ENCODE results near the gene NSUN4.
A peak's percentile ranks its signal among the peaks of the same experiment; 100 is the strongest.
"Not testable (repeated sequence)": the region's sequence is repeated elsewhere in the genome, so short reads cannot be mapped to it uniquely, and the experiment has no call there.

The NSUN4 gene

DNA sequence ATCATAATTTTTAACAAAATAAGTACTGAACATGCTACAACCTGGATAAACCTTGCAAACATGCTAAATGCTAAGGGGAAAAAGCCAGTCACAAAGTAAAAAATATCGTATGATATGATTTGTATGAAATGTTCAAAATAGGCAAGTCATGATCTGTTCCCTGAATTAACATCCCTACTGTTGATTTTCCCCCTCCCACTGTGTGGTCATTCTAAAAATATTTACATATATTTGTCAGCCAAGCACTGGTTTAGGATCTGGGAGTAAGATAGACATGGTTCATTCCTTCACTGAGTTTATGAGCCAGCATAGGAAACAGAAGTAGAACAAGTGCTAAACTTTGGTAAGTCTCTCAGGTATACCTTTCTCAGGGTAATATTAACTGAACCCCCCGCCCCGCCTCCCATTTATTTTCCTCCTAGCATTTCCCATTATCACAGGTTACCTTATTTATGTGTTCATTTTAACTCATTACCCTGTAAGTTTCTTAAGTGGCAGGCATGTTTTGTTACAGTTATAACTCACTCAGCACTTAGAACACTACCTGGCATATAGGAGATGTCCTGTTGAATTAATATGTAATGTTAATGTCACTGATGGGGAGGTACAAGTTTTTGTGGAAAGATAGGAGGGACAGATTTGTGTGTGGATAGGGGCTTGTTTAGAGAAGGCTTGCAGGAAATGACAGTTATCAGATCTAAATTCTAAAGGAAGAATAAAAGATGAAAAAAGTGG lies 24.8 kb upstream of the NSUN4 start:
- peak in 1 of 2 donors; percentile 62 for DNase-seq (ENCODE audit: low read depth in 2 of 2)
- no peak overlapping the region for H3K4me3 ChIP-seq (replicated peaks in 1 of 2; ENCODE audit: low read depth in 2 of 2, low read length in 2 of 2)
- TF ChIP-seq, protein P1, sequence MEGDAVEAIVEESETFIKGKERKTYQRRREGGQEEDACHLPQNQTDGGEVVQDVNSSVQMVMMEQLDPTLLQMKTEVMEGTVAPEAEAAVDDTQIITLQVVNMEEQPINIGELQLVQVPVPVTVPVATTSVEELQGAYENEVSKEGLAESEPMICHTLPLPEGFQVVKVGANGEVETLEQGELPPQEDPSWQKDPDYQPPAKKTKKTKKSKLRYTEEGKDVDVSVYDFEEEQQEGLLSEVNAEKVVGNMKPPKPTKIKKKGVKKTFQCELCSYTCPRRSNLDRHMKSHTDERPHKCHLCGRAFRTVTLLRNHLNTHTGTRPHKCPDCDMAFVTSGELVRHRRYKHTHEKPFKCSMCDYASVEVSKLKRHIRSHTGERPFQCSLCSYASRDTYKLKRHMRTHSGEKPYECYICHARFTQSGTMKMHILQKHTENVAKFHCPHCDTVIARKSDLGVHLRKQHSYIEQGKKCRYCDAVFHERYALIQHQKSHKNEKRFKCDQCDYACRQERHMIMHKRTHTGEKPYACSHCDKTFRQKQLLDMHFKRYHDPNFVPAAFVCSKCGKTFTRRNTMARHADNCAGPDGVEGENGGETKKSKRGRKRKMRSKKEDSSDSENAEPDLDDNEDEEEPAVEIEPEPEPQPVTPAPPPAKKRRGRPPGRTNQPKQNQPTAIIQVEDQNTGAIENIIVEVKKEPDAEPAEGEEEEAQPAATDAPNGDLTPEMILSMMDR (IDR thresholded peaks at IDR 0.05; ENCODE audit: low read depth, low read length): no peak

DNA sequence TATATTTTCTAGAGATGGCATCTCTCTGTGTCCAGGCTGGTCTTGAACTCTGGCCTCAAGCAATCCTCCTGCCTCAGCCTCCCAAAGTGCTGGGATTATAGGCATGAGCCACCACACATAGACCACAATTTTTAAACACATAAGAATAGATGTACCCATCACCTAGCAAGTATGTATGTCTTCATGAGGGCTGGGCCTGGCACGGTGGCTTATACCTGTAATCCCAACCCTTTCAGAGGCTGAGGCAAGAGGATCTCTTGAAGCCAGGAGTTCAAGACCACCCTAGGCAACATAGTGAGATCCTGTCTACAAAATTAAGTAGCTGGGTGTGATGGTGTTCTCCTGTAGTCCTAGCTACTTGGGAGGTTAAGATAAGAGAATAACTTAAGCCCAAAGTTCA lies 23.3 kb upstream of the NSUN4 start:
- DNase-seq (ENCODE audit: low read depth in 2 of 2): no peak
- TF ChIP-seq, protein P1 (IDR thresholded peaks at IDR 0.05; ENCODE audit: low read depth, low read length): no peak
- H3K4me3 ChIP-seq (replicated peaks in 1 of 2; ENCODE audit: low read depth in 2 of 2, low read length in 2 of 2): no peak overlapping the region

DNA sequence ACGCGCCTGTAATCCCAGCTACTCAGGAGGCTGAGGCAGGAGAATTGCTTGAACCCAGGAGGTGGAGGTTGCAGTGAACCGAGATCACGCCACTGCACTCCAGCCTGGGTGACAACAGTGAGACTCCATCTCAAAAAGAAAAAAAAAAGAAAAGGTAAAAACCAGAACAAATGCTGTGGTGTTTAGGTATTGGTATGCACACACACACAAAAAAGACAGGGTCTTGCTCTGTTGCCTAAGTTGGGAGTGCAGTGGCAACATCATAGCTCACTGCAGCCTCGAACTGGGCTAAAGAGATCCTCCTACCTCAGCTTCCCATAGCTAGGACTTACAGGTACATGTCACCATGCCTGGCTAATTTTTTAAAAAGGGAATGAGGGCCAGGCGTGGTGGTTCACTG lies 21.3 kb upstream of the NSUN4 start:
- DNase-seq (ENCODE audit: low read depth in 2 of 2); H3K4me3 ChIP-seq (replicated peaks in 1 of 2; ENCODE audit: low read depth in 2 of 2, low read length in 2 of 2): not testable (repeated sequence)

DNA sequence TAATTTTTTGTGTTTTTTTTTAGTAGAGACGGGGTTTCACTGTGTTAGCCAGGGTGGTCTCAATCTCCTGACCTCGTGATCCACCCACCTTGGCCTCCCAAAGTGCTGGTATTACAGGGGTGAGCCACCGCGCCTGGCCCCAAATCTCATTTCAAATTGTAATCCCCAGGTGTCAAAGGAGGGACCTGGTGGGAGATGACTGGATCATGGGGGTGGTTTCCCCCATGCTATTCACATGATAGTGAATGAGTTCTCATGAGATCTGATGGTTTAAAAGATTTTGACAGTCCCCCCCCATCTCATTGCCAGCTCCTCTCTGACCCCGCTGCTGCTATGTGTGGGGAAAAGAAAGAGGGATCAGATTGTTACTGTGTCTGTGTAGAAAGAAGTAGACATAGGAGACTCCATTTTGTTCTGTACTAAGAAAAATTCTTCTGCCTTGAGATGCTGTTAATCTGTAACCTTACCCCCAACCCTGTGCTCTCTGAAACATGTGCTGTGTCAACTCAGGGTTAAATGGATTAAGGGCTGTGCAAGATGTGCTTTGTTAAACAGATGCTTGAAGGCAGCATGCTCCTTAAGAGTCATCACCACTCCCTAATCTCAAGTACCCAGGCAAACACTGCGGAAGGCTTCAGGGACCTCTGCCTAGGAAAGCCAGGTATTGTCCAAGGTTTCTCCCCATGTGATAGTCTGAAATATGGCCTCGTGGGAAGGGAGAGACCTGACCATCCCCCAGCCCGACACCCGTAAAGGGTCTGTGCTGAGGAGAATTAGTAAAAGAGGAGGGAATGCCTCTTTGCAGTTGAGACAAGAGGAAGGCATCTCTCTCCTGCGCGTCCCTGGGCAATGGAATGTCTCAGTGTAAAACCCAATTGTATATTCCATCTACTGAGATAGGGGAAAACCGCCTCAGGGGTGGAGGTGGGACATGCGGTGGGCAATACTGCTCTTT lies 20.4 kb upstream of the NSUN4 start:
- H3K4me3 ChIP-seq (replicated peaks in 1 of 2; ENCODE audit: low read depth in 2 of 2, low read length in 2 of 2); DNase-seq (ENCODE audit: low read depth in 2 of 2): not testable (repeated sequence)

DNA sequence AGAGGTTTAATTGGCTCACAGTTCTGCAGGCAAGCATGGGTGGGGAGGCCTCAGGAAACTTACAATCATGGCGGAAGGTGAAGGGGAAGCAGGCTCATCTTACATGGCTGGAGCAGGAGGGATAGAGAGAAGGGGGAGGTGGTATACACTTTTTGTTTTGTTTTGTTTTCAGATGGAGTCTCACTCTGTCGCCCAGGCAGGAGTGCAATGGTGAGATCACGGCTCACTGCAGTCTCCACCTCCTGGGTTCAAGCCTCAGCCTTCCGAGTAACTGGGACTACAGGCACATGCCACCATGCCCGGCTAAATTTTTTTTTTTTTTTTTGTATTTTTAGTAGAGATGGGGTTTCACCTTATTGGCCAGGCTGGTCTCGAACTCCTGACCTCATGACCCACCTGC lies 18.4 kb upstream of the NSUN4 start:
- DNase-seq (ENCODE audit: low read depth in 2 of 2); H3K4me3 ChIP-seq (replicated peaks in 1 of 2; ENCODE audit: low read depth in 2 of 2, low read length in 2 of 2): not testable (repeated sequence)

DNA sequence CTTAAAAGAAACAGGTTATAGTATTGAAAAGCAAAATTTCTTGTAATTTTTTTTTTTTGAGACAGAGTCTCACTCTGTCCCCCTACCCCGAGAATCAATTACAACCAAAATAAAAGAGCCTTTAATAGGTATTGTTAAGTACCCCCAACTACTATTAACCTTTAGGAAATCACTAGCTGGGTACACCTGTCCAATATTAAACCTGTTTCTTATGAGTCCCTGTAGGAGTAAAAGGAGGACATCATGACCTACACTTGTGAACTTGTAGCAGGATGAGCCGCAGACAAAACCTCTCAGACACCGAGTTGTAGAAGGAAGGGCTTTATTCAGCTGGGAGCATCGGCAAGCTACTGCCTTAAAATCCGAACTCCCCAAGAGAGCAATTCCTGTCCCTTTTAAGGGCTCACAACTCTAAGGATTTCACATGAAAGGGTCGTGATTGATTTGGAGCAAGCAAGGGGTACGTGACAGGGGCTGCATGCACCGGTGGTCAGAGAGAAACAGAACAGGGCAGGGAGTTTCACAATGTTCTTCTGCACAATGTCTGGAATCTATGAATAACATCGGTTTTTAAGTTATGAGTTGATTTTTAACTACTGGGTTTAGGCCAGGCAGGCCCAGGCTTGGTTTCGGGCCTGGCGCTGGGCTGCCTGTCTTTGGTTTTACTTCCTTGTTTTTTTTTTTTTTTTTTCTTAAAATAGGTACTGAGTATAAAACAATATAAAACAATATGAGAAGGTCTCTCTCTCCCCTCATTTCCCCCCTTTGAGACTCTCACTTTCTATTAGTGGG lies 15.1 kb upstream of the NSUN4 start:
- not testable (repeated sequence) for DNase-seq (ENCODE audit: low read depth in 2 of 2); H3K4me3 ChIP-seq (replicated peaks in 1 of 2; ENCODE audit: low read depth in 2 of 2, low read length in 2 of 2)

DNA sequence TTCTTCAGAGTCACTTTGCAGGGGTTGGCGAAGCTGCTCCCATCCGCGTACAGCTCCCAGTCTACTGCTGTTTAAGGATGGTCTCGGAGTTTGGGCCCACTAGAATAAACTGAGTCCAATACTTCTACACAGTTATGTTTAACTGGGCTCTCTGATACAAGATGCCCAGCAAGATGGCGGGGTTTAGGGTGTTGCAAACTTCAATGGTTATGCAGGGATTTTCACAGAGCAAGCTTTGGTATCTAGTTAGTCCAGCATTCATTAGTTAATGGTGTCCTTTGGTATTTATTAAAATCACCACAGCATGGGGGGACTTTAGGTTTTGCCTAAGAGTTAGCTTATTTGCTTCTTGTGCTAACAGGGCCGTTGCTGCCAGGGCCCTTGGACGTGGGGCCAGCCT lies 12.4 kb upstream of the NSUN4 start:
- DNase-seq (ENCODE audit: low read depth in 2 of 2); H3K4me3 ChIP-seq (replicated peaks in 1 of 2; ENCODE audit: low read depth in 2 of 2, low read length in 2 of 2): not testable (repeated sequence)

DNA sequence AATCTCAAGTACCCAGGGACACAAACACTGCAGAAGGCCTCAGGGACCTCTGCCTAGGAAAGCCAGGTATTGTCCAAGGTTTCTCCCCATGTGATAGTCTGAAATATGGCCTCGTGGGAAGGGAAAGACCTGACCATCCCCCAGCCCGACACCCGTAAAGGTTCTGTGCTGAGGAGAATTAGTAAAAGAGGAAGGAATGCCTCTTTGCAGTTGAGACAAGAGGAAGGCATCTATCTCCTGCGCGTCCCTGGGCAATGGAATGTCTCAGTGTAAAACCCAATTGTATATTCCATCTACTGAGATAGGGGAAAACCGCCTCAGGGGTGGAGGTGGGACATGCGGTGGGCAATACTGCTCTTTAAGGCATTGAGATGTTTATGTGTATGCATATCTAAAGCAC lies 10.8 kb upstream of the NSUN4 start:
- DNase-seq (ENCODE audit: low read depth in 2 of 2); H3K4me3 ChIP-seq (replicated peaks in 1 of 2; ENCODE audit: low read depth in 2 of 2, low read length in 2 of 2): not testable (repeated sequence)

DNA sequence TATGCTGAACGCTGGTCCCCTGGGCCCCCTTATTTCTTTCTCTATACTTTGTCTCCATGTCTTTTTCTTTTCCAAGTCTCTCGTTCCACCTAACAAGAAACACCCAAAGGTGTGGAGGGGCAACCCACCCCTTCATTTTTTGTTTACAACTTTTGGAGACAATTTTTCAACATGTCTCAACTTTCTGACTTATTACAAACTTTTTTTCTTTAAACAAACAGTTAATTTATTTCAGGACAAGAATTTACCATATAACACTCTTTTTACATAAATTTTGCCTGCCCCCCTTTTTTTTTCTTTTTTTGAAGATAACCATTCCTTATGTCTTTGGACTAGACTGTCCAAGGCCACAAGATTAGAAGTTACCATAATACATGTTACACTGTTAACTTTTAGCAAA lies 10.2 kb upstream of the NSUN4 start:
- not testable (repeated sequence) for DNase-seq (ENCODE audit: low read depth in 2 of 2); H3K4me3 ChIP-seq (replicated peaks in 1 of 2; ENCODE audit: low read depth in 2 of 2, low read length in 2 of 2)

DNA sequence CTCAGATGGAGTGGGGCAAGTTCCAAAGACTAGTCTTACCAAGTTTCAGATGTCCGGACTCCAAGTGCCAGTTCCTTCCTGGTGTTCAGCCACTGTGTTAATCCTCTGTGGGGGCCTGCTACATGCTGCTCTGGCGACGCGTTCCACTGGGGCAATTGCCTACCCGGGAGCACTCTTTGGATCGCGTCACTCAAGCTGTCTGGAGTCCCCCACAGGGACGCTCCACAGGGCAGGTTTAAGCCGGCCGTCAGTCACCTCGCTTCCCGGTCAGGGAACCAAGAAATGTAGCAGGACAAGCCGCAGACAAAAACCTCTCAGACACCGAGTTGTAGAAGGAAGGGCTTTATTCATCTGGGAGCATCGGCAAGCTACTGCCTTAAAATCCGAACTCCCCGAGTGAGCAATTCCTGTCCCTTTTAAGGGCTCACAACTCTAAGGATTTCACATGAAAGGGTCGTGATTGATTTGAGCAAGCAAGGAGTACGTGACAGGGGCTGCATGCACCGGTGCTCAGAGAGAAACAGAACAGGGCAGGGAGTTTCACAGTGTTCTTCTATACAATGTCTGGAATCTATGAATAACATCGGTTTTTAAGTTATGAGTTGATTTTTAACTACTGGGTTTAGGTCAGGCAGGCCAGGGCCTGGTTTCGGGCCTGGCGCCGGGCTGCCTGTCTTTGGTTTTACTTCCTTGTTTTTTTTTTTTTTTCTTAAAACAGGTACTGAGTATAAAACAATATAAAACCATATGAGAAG lies 8.6 kb upstream of the NSUN4 start:
- not testable (repeated sequence) for H3K4me3 ChIP-seq (replicated peaks in 1 of 2; ENCODE audit: low read depth in 2 of 2, low read length in 2 of 2); DNase-seq (ENCODE audit: low read depth in 2 of 2)

Data from cardiac fibroblast (primary cell).